Esophagus squamous epithelium (tissue), 4 donors: ENCODE measurements around the gene CCDC33.

Experiments used
- CTCF ChIP-seq, 6 experiments: fragments of 450-650 bp in 4 of 6; fragments of 200-600 bp in 2 of 6; sonication (generic) in 2 of 6; IDR thresholded peaks; one replicate each; pipeline ENCODE4 v1.5.1; 2016 to 2019; ENCODE audit warnings: antibody characterized with exemption in 6 of 6, mild to moderate bottlenecking in 4 of 6, moderate library complexity in 4 of 6
- POLR2A ChIP-seq, 4 donors: fragments of 450-650 bp; IDR thresholded peaks; one replicate each; pipeline ENCODE4 v1.6.1; 2017; ENCODE audit warnings: antibody characterized with exemption in 4 of 4, mild to moderate bottlenecking in 4 of 4, moderate library complexity in 3 of 4

- TF ChIP-seq CTCF (IDR thresholded peaks at IDR 0.05) (no peak), POLR2A (IDR thresholded peaks at IDR 0.05) (no peak)
These were observed 134.3 kb downstream of the CCDC33 start for GRCh38 chr15:74370471-74370870.
